Panc1 (cell line): Measurements from ENCODE around the gene CSF2RB. TPM values are rescaled to one million over a fixed set of nuclear protein-coding genes. Genes with fewer than 3 reads are reported as not detected.

Experiments used
- ATAC-seq: fragments of 200-7000 bp; cut with Tn5 transposase; 2 replicates; pipeline ENCODE4 v1.9.1; 2020; ENCODE audit warnings: mild to moderate bottlenecking, moderate library complexity
- BruUV-seq: library from RNA; stranded (reverse); fragments of 400-500 nt; replicated peaks from 2 replicates; lab custom pipeline; 2021; lab: Mats Ljungman, UMichigan
- CTCF ChIA-PET: fragments of 300-600 bp; sonication (Branson Sonifier 250); formaldehyde crosslinking; loops from one replicate; lab custom pipeline; 2022; ENCODE audit warnings: antibody characterized with exemption; lab: Charles Lee
- POLR2A ChIA-PET: fragments of 300-600 bp; sonication (Branson Sonifier 250); formaldehyde crosslinking; loops from one replicate; lab custom pipeline; 2022; ENCODE audit warnings: antibody characterized with exemption; lab: Charles Lee
- DNase-seq: peaks from one replicate; pipeline ENCODE4 v3.0.0-alpha.2; 2010; ENCODE audit warnings: low read depth, low spot score
- H3K27ac ChIP-seq: 2 replicates; pipeline ENCODE4 v1.5.1; 2011; ENCODE audit warnings: mild to moderate bottlenecking, low read length, inconsistent platforms
- H3K27me3 ChIP-seq: fragments of 200-500 bp; sonication (Bioruptor generic); 2 replicates; pipeline ENCODE4 v1.6.0; 2014; ENCODE audit warnings: low read length, inconsistent platforms; ENCODE audit not compliant: control insufficient read depth, insufficient read depth
- H3K36me3 ChIP-seq: fragments of 200-500 bp; sonication (Bioruptor generic); 2 replicates; pipeline ENCODE4 v1.5.1; 2014; ENCODE audit warnings: inconsistent platforms, mild to moderate bottlenecking, low read length, moderate library complexity; ENCODE audit not compliant: control insufficient read depth, insufficient read depth
- H3K4me1 ChIP-seq: 2 replicates; pipeline ENCODE4 v1.5.1; 2011; ENCODE audit warnings: inconsistent platforms, mild to moderate bottlenecking, low read length, moderate library complexity; ENCODE audit not compliant: control insufficient read depth, insufficient read depth
- H3K4me3 ChIP-seq, 2 experiments: 2 replicates each; pipeline ENCODE4 v1.5.1; 2011 to 2012; ENCODE audit warnings: low read depth in 2 of 2, low read length in 2 of 2, mild to moderate bottlenecking in 2 of 2, inconsistent platforms in 1 of 2, moderate library complexity in 1 of 2
- H3K9me3 ChIP-seq: fragments of 200-500 bp; sonication (Bioruptor generic); 2 replicates; pipeline ENCODE4 v1.5.1; 2014; ENCODE audit warnings: low read depth, mild to moderate bottlenecking, inconsistent platforms, low read length, moderate library complexity; ENCODE audit not compliant: control insufficient read depth, insufficient read depth
- CTCF ChIP-seq: fragments of 450-650 bp; IDR thresholded peaks from 2 replicates; pipeline ENCODE4 v1.5.1; 2017; ENCODE audit warnings: mild to moderate bottlenecking
- POLR2AphosphoS5 ChIP-seq: IDR thresholded peaks from 2 replicates; pipeline ENCODE4 v1.6.1; 2012; ENCODE audit warnings: mild to moderate bottlenecking, low read depth, low read length, moderate library complexity
- REST ChIP-seq, 2 experiments: IDR thresholded peaks; 2 replicates each; pipeline ENCODE4 v1.6.1; 2011 to 2012; ENCODE audit warnings: low read depth in 2 of 2, control low read depth in 1 of 2, low read length in 1 of 2, mild to moderate bottlenecking in 1 of 2, moderate library complexity in 1 of 2; ENCODE audit not compliant: insufficient read depth in 1 of 2
- SIN3A ChIP-seq: IDR thresholded peaks from 2 replicates; pipeline ENCODE4 v1.6.1; 2012; ENCODE audit warnings: low read depth, mild to moderate bottlenecking, low read length, moderate library complexity, borderline replicate concordance; ENCODE audit not compliant: insufficient read depth
- TCF7L2 ChIP-seq: IDR thresholded peaks from 2 replicates; pipeline ENCODE4 v1.6.1; 2011; ENCODE audit warnings: mild to moderate bottlenecking, low read depth, low read length, inconsistent platforms
- in situ Hi-C: cut with HindIII; loops from 2 replicates; pipeline ENCODE4 v1.10.0; 2016; ENCODE audit warnings: low sequenced_read_pairs, low pct_unique_long_range_greater_than_20kb
- intact Hi-C: fragments of 100-400 bp; cut with micrococcal nuclease; formaldehyde crosslinking; loops from one replicate; pipeline ENCODE4 v1.10.0; 2022; ENCODE audit not compliant: unreplicated experiment
- total RNA-seq: library from RNA; stranded (reverse); gene quantifications from one replicate; pipeline ENCODE4 v1.2.1, GENCODE V29; 2021; ENCODE audit not compliant: unreplicated experiment

The CSF2RB gene
- total RNA-seq, 1 experiment from 2014 or later, result not detected

DNA sequence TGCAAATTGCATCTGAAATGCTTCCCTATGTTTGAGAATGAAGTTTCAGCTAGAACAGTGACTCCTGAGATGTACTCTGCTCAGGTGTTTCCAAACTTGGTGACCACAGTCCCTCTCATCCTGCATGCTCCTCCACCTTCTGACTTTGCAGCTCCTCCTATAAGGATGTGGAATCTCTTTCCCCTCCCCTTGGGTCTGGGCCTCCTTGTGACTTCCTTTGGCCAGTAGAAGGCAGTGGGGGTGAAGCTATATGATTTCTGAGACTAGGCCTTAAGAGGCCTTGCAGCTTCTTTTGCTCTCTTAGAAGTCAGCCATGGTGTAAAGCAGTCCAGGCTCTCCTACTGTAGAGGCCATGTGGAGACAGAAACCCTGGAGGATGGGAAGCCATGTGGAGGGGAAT is 50.7 kb downstream of the CSF2RB start:
- peaks cover 3% of the 10 kb centered on the region; the same call in 1 of the 2 replicates for H3K36me3 ChIP-seq
- BruUV-seq, result no TSS peak
- intact Hi-C loops, result no loop called here
- TF ChIP-seq SIN3A (no peak), CTCF (no peak), TCF7L2 (no peak), REST (IDR thresholded peaks at IDR 0.05; ENCODE audit: insufficient read depth in 1 of 2, low read depth in 2 of 2, low read length in 1 of 2) (no peak), POLR2AphosphoS5 (no peak)
- in situ Hi-C loops, result no loop called here
- POLR2A ChIA-PET, result no interaction called here
- peaks cover 6% of the 10 kb centered on the region for H3K27me3 ChIP-seq
- H3K27ac ChIP-seq, result no peak overlapping the region
- H3K4me3 ChIP-seq, result no peak overlapping the region
- CTCF ChIA-PET, result no interaction called here
- H3K4me1 ChIP-seq, result no peaks in the 10 kb centered on the region
- ATAC-seq (no peak), DNase-seq (no peak)
- no peaks in the 10 kb centered on the region for H3K9me3 ChIP-seq

- CTCF ChIA-PET, result no interaction called here
- intact Hi-C loops, result no loop called here
- no TSS peak for BruUV-seq
- Histone ChIP-seq H3K4me3 (no peak overlapping the region), H3K9me3 (no peaks in the 10 kb centered on the region), H3K27ac (no peak overlapping the region), H3K36me3 (peaks cover 3% of the 10 kb centered on the region; the same call in 1 of the 2 replicates), H3K27me3 (peaks cover 6% of the 10 kb centered on the region), H3K4me1 (no peaks in the 10 kb centered on the region)
- ATAC-seq (no peak), DNase-seq (no peak)
- no peak for TF ChIP-seq REST (IDR thresholded peaks at IDR 0.05; ENCODE audit: insufficient read depth in 1 of 2, low read depth in 2 of 2, low read length in 1 of 2)
- TF ChIP-seq SIN3A, result no peak
- no peak for TF ChIP-seq POLR2AphosphoS5
- TF ChIP-seq CTCF, result no peak
- no peak for TF ChIP-seq TCF7L2
- in situ Hi-C loops, result no loop called here
- POLR2A ChIA-PET, result no interaction called here
These were observed 52.3 kb downstream of the CSF2RB start for GRCh38 chr22:36965696-36966095.
